Renal cortex interstitium (tissue), 11 donors: ENCODE results near the gene OSTN. TPM values are rescaled to one million over a fixed set of nuclear protein-coding genes. Genes with fewer than 3 reads are reported as not detected.
"Not testable (repeated sequence)": the region's sequence is repeated elsewhere in the genome, so short reads cannot be mapped to it uniquely, and the experiment has no call there.

ENCODE experiments used
- DNase-seq, 11 donors: peaks; one replicate each; pipeline ENCODE4 v3.0.0-alpha.2; 2013; ENCODE audit warnings: low read depth in 9 of 11, low spot score in 4 of 11; ENCODE audit errors: extremely low read depth in 1 of 11
- polyA plus RNA-seq, 3 donors: library from polyadenylated mRNA; unstranded; fragments of 120-200 nt; gene quantifications; one replicate each; pipeline ENCODE4 v1.2.1, GENCODE V29; 2013; ENCODE audit not compliant: insufficient read length in 3 of 3

The OSTN gene
- polyA plus RNA-seq, 3 donors, result 7.3 to 10.3 (median 8.5) TPM

DNA sequence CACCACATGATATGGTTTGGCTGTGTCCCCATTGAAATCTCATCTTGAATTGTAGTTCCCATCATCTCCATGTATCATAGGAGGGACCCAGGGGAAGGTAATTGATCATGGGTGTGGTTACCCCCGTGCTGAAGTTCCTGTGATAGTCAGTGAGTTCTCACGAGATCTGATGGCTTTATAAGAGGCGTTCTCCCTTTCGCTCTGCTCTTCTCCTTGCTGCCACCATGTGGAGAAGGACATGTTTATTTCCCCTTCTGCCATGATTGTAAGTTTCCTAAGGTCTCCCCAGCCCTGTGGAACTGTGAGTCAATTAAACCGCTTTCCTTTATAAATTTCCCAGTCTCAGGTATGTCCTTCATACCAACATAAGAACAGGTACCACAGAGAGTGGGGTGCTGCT lies 21.9 kb downstream of the OSTN start:
- DNase-seq, result no peak

DNA sequence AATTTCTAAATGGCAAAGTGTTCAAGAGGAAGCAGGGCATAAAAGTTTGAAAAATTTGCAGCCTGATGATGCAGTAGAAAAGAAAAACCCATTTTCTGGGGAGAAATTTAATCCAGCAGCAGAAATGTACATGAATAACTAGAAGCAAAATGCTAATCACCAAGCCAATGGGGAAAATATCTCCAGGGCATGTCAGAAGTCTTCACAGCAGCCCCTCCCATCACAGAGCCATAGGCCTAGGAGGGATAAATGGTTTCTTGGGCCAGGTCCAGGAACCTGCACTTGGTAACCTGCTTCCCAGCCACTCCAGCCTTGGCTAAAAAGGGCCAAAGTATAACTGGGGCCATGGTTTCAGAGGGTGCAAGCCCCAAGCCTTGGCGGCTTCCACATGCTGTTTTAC lies 22.6 kb downstream of the OSTN start:
- DNase-seq, result no peak

DNA sequence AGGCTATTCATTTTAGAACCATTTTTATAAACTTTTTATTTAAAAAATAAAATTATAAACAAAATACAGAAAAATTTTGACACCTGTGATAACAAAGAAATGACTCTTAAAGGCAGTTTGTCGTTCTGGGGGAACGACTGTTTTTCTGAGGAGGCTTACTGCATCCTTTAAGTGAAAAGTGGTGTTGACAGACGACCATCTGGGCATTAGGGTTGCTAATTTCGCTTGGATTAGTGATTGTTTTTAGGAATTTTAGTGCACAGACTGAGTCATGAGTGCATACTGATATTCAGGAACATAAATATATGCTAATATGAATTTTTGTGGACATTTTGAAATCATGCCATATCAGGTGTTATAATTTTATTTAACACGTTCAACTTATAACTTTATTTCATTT lies 28.5 kb downstream of the OSTN start:
- DNase-seq, result no peak

DNA sequence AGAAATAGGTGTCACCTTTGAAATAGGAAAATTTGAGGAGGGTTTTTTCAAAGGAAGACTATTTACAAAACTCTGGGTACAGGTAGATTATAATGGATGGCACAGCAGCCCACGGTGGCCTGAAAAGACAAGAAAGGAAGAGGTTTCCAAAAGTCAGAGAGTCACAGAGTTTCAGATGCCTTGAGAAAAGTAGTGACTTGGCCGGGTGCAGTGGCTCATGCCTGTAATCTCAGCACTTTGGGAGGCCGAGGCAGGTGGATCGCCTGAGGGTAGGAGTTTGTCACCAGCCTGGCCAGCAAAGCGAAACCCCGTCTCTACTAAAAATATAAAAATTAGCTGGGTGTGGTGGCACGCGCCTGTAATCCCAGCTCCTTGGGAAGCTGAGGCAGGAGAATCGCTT lies 35.2 kb downstream of the OSTN start:
- no peak for DNase-seq

DNA sequence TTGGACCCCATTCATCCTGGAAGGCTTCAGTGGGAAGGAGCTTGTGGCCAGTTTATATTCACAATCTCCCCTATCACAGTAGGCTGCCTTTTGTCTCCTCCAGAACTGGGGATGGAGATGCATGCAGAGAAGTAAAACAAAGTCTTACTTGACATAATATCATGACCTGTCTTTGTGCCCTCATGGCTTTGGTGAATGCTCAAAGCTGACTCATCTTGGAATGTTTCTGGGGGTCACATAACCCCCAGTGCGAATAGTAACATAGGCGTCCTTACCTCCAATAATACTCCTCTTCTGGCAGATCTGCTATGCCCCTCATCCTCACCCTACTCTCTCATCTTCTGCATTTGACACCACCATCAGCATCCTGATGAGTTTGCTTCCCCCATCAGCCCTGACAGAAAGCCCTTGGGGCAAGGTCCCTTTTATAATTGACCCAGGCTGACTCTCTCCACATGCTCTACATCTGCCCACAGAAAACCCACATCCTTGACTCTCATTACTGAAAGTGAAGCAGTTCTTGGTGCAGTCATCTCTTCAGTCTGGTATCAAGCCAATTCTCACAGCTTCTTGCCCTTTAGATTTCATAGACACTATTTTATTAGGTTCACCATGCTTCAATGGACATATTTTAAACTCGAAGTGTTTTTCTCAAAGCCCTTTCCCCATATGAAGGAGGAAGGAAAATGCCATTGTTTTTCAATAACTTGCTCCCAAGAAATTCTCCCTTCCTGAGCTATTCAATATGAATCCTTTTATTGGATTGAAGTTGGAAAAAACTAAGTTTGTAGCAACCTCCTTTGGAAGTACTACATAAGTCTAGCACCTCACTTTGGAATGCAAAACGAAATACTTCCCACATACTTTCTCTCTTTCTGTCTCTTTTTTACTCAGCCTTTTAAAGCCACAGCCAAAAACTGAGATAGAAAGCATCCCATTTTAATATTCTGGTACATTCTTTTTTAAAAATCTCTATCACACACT lies 36.6 kb downstream of the OSTN start:
- DNase-seq, result no peak

DNA sequence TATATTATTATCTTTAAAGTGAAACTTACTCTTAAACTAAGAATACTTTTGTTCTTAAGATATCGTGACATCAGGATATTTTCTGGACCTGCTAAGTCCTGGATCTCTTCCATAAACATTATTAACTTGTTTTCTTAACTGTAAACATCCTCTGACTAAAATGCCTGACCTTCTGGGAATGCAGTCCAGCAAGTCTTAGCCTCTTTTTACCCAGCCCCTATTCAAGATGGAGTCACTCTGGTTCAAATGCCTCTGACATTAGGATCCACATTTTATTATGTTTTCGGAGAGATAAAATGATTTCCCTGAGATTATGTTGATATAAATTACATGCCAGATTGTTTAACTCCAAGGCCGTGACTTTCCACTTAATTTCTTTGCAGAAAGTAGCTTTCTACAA lies 37.6 kb downstream of the OSTN start:
- DNase-seq, result peak in 7 of 11 donors; percentile 11 to 27 (median 19)

DNA sequence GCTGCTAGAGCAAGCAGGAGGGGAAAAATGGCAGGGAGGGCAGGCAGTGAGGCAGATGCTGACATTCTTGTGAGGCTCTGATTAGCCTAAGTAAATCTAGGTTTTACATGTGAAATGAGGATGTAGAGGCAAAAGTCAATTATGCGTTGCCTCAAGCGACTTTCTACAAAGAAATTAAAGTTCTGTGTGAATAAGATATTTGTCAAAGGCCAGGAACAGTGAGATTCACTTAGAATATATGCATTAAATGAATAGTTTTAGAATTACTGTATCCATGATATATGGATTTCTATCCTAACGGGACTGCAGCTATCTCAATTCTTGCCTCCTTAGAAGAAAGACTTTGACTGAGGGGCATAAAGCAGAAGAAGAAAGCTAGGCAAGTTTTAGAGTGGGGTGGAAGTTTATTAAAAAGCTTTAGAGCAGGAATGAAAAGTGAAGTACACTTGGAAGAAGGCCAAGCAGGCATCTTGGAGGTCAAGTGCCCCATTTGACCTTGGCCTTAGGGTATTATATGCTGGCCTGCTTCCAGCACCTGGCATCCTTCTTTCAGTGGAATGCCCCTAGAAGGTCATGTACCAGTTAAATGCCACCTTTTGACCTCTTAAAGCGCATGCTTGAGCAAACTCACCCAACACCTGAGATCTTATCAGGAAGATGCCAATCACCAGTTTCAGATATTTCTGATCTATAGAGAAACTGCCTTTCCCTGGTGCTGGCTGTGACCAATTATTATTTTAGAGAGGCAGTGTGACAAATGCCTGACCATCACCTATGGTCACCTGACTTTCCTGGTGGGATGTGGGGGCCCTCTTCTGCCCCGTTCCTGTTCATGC lies 38.2 kb downstream of the OSTN start:
- no peak for DNase-seq

DNA sequence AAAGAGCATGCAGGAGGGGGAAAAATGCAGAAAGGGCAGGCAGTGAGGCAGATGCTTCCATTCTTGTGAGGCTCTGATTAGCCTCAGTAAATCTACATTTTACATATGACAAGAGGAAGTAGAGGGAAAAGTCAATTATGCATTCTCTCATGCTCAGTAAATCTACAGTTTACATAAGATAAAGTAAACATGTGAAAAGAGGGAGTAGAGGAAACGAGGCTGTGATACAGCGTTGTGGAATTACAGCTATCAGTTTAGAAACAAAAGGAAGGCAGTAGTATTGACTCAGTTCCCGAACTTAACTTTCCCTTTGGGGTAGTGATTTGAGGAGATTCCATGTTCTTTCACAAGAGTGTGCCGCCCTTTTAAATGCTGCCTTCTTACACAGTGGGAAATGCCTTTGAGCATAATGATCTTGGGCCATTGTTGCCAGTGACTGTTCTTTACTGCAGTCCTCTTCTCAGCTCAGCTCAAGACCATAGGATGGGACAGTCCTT lies 39.3 kb downstream of the OSTN start:
- DNase-seq, result no peak

DNA sequence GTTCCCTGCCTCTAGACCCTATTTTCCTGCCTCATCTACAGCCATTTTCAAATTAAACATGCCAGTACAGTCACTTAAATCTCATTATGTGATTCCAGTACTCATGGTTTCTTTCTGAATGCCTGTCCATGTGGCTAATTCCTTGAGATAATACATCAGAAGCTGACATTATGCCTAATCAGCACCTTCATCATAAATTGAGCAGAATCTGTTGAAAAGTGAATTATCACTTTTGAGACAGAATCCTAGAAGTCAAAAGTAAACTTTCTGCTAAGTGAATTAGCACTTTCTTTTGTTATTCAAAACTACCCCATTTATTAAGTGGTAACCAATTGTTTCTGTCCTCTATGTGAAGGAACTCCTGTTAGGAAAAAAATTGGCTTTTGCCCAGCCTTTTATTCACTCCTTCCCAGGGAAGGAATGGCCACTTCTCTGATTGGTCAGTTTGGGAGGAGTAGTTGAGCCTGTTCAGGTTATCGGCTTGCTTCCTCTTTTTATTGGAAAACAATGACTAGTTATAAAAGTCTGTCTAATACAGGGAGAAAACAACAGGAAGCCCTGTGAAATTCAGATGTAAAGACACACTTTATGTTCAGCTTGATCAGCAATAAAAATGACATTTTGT lies 40.5 kb downstream of the OSTN start:
- no peak for DNase-seq

DNA sequence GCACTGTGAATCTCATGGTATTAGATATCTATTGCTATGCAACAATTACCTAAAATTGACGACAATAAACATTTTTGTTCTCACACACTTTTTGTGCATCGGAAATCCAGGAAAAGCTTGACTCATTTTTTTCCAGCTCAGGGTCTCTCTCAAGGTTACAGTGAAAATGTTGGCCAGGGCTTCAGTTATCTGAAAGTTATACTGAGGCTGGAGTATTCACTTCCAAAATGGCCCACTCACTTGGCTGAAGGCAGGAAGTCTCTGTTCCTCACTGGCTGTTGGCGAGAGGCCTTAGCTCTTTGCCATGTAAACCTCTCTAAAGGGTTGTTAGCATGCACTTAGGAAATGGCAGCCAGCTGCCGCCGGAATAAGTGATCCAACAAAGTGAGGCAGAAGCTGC lies 41.4 kb downstream of the OSTN start:
- no peak for DNase-seq

DNA sequence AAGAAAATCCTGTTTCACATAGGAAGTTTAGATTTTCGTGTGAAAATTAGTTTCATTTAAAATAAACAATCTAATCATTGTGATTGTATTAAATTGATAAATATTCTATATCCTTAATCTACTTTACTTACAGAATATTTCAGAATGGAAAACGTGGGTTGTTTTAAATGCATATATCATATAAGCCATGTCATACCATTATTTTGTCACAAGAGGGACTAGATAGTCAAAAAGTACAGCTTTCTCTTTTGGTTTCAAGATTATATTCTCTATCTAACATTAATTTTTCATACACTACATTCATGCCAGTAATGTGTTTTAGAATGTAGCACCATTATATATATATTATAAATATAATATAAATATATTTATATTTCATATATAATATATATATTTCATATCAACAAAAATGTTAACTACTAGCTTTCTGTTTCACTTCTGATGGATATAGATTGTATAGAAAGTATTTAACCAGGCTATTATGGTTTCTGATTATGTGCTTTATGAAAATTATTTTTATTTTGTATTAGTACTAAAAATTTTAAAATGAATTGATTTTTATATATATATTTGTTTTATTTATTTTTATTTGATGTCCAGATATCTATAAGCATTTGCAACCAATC lies 45.3 kb downstream of the OSTN start:
- no peak for DNase-seq

DNA sequence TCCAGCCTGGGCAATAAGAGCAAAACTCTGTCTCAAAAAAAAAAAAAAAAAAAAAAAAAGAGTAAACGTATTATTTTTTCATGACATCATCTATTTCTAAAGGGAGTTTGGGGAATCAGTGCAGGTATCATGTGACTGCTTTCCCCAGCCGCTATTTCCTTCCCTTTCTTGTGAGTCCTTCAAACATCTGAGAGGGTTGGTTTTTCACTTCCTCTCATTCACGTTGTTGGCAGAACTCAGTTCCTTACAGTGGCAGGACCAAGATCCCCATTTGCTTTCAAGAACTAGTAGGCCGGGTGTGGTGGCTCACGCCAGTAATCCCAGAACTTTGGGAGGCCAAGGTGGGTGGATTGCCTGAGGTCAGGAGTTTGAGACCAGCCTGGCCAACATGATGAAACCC lies 47.0 kb downstream of the OSTN start:
- DNase-seq, result not testable (repeated sequence)

DNA sequence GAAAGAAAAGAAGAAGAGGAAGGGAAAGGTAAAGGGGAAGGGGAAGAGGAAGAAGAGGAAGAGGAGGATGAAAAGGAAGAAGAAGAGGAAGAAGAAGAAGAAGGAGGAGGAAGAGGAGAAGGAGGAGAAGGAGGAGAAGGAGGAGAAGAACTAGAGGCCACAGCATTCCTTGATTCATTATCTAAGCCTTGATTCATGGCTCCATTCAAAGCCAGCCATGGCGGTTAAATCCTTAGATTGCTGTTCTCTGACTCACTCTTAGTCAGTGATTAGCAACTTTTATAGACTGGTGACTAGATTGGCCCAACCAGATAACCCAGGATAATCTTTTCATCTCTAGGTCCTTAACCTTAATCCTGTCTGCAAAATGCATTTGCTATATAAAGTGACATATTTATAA lies 47.6 kb downstream of the OSTN start:
- no peak for DNase-seq

DNA sequence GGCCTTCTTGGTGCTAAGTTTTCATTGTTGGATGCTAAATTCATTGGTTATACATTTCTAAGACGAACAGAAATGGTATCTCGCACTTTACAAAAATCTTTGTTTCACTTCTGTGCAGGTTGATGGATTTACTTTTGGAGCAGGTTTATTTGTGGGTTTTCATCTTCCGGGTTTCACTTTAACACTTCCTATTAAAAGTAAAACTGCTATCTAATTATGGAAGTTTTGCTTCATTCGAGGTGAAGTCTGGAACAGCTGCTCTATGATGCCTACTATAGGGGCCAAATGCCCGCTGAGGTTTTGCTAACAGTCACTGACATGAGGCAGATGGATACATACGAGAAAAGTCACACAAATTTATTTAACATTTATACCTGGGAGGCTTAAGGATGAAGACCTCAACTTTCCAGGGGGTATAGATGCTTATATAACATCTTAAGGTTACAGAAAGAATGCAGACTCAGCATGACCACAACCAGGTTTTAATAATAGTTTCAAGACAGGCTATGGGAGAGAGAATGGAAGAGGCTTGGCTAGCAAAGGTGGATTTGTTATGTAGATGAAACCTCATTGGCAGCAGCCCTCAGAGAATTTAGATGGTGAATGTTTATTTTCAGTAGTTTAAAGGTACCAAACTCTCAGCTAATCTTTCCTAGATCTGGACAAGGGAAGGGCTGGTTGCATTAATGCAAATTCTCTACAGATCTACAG lies 54.2 kb downstream of the OSTN start:
- no peak for DNase-seq

DNA sequence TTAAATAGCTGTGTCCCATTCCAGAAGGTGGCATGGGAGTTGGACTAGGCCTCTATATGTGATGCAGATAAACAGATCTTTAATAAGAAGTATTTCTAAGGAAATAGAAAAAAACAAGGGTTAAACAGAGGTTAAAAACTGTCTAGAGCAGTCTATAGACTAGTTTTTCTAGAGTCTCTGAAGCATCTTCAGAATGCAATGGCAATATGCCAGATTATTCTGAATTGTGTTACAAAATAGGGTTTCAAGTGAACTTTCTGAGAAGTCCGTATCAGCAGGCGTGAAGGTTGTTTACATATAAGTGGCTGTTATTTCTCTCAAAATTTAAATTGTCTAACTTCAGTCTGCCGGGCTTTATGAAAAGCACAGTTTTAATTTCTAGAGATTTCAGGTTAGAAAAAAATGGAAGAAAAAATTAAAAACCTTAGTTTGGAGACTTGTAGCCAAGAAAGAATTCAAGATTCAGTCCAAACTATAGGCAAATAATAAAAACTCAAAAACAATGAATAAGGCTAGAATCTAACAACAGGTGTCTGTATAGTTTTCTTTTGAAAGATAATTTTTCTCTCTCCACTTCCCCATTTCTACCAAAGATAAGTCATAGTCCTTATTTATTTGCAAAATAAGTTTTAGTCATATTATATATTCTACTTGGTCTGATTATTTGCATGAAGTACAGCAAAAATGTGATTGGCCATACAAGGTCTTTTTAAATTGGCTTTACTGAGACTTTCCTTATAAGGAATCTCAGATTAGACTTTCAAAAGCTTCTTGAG lies 55.2 kb downstream of the OSTN start:
- DNase-seq, result no peak

DNA sequence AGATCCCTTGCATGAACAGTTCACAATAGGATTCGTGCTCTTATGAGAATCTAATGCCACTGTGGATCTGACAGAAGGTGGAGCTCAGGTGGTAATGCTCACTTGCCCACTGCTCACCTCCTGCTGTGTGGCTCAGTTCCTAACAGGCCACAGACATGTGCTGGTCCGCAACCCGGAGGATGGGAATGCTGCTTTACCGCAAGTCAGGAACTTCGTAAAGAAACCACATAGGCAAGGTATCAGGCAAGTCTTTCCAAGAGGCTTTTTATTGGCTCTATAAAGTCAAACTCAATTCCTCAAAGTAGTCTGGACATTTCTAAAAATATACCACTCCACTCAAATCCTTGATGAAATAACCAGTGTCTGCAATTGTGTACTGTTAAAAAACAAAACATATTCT lies 56.1 kb downstream of the OSTN start:
- DNase-seq, result no peak

DNA sequence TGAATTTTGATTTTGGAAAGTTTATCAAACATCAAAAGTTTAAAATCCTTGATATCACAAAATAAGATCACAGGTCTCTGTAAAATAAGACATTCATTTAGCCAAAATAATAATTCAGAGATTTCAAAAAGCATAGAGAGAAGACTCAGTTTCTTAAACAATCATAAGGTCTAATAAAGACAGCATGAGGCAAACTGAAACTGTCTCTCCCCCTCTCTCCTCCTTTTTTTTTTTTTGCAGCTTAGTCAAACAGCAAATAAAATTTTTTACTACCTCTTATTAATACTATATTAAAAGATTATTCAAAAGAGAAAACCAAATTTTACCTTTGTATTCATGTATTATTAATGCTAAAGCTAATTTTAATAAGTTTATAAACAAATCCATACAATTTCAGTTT lies 57.4 kb downstream of the OSTN start:
- DNase-seq, result no peak

DNA sequence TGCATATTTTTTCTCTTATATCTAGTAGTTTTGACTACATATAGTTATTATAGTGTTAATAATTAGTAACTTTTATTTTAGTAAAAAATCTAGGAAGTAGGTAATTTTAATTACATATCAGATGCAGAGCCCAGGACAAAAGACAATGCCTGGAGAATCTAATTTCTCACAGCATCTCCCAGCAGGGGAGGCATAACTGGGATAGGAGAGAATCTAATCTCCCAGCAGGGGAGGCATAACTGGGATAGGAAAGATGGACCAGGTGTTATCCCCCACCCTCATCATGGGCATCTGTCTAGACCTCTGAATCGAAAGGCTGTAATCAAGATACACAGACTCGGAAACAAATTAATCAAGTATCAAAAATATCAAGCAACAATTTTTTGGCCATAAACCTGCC lies 58.2 kb downstream of the OSTN start:
- no peak for DNase-seq
